ENCODE measurements around the gene ZNF761. TPM values are rescaled to one million over a fixed set of nuclear protein-coding genes. Genes with fewer than 3 reads are reported as not detected.
"Not testable (repeated sequence)": the region's sequence is repeated elsewhere in the genome, so short reads cannot be mapped to it uniquely, and the experiment has no call there.

Gene ZNF761
- total RNA-seq, 2 experiments from 2014 or later = 14.0 to 16.0 TPM

DNA sequence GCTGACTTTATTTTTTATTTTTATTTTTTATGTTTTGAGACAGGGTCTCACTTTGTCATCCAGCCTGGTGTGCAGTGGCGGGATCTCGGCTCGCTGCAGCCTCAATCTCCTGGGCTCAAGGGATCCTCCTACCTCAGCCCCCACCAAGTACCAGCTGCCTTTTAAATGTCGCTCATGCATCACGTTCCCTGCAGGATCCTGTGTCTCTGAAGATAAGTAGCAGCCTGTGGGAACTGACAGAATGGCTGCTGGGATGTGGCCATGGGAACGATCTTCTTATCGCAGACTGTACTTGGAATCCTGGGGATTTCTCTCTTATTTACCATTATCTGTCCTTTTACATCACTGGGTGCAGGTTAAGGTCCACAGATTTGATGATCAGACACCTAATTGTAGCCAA lies 71.4 kb downstream of the ZNF761 start:
- CTCF ChIA-PET (ENCODE audit: unreplicated experiment); POLR2A ChIA-PET; H2AFZ ChIP-seq (ENCODE audit: low read length); H3K4me1 ChIP-seq (ENCODE audit: insufficient read depth, low read length, poor library complexity, severe bottlenecking); H3K4me2 ChIP-seq (ENCODE audit: low read length); H3K36me3 ChIP-seq (ENCODE audit: insufficient read depth, low read length); H3K9me3 ChIP-seq (ENCODE audit: low read length); H3K9me2 ChIP-seq (ENCODE audit: insufficient read depth, low read length); BruUV-seq (replicated peaks); H4K20me1 ChIP-seq (ENCODE audit: insufficient read depth, low read length); DNase-seq (ENCODE audit: low spot score); H3K27ac ChIP-seq (ENCODE audit: low read depth, low read length, poor library complexity, severe bottlenecking); H3K4me3 ChIP-seq (ENCODE audit: low read depth, low read length, poor library complexity, severe bottlenecking); H3K79me2 ChIP-seq (ENCODE audit: insufficient read depth, low read depth, low read length): not testable (repeated sequence)
- intact Hi-C loops (cut with micrococcal nuclease; ENCODE audit: unreplicated experiment) = loop anchor here (10.0 kb wide), 1 partner anchor 242 kb away; no protein-coding TSS in a partner anchor

DNA sequence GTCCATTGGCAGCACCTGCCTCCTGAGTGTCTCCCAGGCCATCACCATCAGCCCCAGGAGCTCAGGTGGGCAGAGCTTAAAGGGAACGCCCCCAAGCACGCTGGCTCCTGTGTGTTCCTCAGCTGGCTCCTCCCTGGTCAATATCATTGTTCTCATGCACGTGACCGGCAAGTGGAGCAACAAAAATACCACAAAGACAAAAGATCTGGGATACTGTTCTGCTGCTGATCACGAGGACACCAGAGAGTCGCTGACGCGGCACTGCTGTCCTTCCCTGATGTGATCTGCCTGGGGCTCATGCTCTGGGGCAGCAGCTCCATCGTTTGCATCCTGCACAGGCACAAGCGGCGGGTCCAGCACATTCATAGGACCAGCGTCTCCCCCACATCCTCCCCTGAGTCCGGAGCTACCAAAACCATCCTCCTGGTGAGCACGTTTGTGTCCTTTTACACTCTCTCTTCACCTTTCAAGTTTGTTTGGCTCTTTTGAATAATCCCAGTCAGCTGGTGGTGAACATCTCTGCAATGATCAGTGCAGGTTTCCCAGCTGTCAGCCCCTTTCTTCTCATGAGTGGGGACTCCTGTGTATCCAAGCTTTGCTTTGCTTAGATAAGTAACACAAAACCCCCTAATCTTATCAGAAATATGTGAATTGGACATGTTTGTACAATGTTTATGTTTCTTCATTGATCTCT lies 72.0 kb downstream of the ZNF761 start:
- BruUV-seq (replicated peaks) = not testable (repeated sequence)

GRCh38 chr19:53504365-53504703 lies 72.5 kb downstream of the ZNF761 start:
- H4K20me1 ChIP-seq (ENCODE audit: insufficient read depth, low read length); H3K79me2 ChIP-seq (ENCODE audit: insufficient read depth, low read depth, low read length); DNase-seq (ENCODE audit: low spot score); POLR2A ChIA-PET; H3K4me1 ChIP-seq (ENCODE audit: insufficient read depth, low read length, poor library complexity, severe bottlenecking); BruUV-seq (replicated peaks); H3K4me3 ChIP-seq (ENCODE audit: low read depth, low read length, poor library complexity, severe bottlenecking); H2AFZ ChIP-seq (ENCODE audit: low read length); H3K9me3 ChIP-seq (ENCODE audit: low read length); H3K27ac ChIP-seq (ENCODE audit: low read depth, low read length, poor library complexity, severe bottlenecking); CTCF ChIA-PET (ENCODE audit: unreplicated experiment); H3K4me2 ChIP-seq (ENCODE audit: low read length); H3K36me3 ChIP-seq (ENCODE audit: insufficient read depth, low read length); H3K9me2 ChIP-seq (ENCODE audit: insufficient read depth, low read length): not testable (repeated sequence)
- intact Hi-C loops (cut with micrococcal nuclease; ENCODE audit: unreplicated experiment) = loop anchor here (10.0 kb wide), 1 partner anchor 240 kb away; no protein-coding TSS in a partner anchor

More for the DNA sequence above, 72.0 kb downstream of the ZNF761 start:
- intact Hi-C loops (cut with micrococcal nuclease; ENCODE audit: unreplicated experiment) = loop anchor here (10.0 kb wide), 1 partner anchor 241 kb away; no protein-coding TSS in a partner anchor
- H3K9me3 ChIP-seq (ENCODE audit: low read length); H3K79me2 ChIP-seq (ENCODE audit: insufficient read depth, low read depth, low read length); DNase-seq (ENCODE audit: low spot score); H3K4me2 ChIP-seq (ENCODE audit: low read length); CTCF ChIA-PET (ENCODE audit: unreplicated experiment); H4K20me1 ChIP-seq (ENCODE audit: insufficient read depth, low read length); H3K9me2 ChIP-seq (ENCODE audit: insufficient read depth, low read length); POLR2A ChIA-PET; H3K4me1 ChIP-seq (ENCODE audit: insufficient read depth, low read length, poor library complexity, severe bottlenecking); H3K27ac ChIP-seq (ENCODE audit: low read depth, low read length, poor library complexity, severe bottlenecking); H3K36me3 ChIP-seq (ENCODE audit: insufficient read depth, low read length); H2AFZ ChIP-seq (ENCODE audit: low read length); H3K4me3 ChIP-seq (ENCODE audit: low read depth, low read length, poor library complexity, severe bottlenecking): not testable (repeated sequence)

DNA sequence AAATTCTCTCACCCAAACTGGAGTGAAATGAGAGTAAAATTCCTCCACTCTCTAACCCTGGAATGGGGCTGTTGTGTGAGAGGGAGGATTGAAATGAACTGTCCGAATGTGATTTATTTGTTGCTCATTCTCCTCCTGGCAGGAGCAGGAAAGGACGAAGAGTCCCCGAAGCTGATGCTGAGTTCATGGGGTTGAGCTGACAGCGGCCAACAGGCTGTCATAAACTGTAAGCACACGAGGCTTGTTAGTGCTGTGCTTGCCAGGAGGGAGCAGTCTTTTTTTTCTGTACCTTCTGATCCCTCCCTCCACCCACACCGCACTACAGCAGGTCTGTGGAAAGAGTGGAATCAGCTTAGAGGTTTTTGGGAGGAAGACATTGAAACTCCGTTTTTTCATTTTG lies 73.1 kb downstream of the ZNF761 start:
- H3K4me3 ChIP-seq (ENCODE audit: low read depth, low read length, poor library complexity, severe bottlenecking) = no peak overlapping the region
- no peaks in the 10 kb centered on the region for H3K9me2 ChIP-seq (ENCODE audit: insufficient read depth, low read length)
- H3K79me2 ChIP-seq (ENCODE audit: insufficient read depth, low read depth, low read length) = no peaks in the 10 kb centered on the region
- DNase-seq (ENCODE audit: low spot score) = no peak
- no peaks in the 10 kb centered on the region for H4K20me1 ChIP-seq (ENCODE audit: insufficient read depth, low read length)
- H3K4me1 ChIP-seq (ENCODE audit: insufficient read depth, low read length, poor library complexity, severe bottlenecking) = no peaks in the 10 kb centered on the region
- no TSS peak for BruUV-seq (replicated peaks)
- ChIA-PET POLR2A (no interaction called here), CTCF (ENCODE audit: unreplicated experiment) (no interaction called here)
- no peak overlapping the region for H2AFZ ChIP-seq (ENCODE audit: low read length)
- no peak overlapping the region for H3K4me2 ChIP-seq (ENCODE audit: low read length)
- no peak overlapping the region for H3K27ac ChIP-seq (ENCODE audit: low read depth, low read length, poor library complexity, severe bottlenecking)
- H3K9me3 ChIP-seq (ENCODE audit: low read length) = no peaks in the 10 kb centered on the region
- TF ChIP-seq EZH2phosphoT487 (IDR thresholded peaks at IDR 0.05; ENCODE audit: borderline replicate concordance, low read depth, low read length) (no peak), CTCF (conservative IDR thresholded peaks at IDR 0.05; ENCODE audit: low read length) (no peak)
- H3K36me3 ChIP-seq (ENCODE audit: insufficient read depth, low read length) = no peaks in the 10 kb centered on the region
- intact Hi-C loops (cut with micrococcal nuclease; ENCODE audit: unreplicated experiment) = loop anchor here (10.0 kb wide), 1 partner anchor 240 kb away; no protein-coding TSS in a partner anchor

Data from OCI-LY7 (cell line).